K562 (cell line): ENCODE measurements around the gene GYG2. TPM values are rescaled to one million over a fixed set of nuclear protein-coding genes. Genes with fewer than 3 reads are reported as not detected.

Experiments used
- HCFC1 ChIP-seq: IDR thresholded peaks from 2 replicates; pipeline ENCODE4 v1.6.1; 2012; ENCODE audit warnings: low read depth, low read length, improper control_type of control experiment
- HDAC1 ChIP-seq, 2 experiments: fragments of 450-650 bp; IDR thresholded peaks; 2 replicates each; pipeline ENCODE4 v1.6.1; 2016 to 2017; ENCODE audit warnings: inconsistent platforms in 1 of 2, mild to moderate bottlenecking in 1 of 2, moderate library complexity in 1 of 2
- ZFPM2 ChIP-seq: fragments of 250-450 bp; sonication (Bioruptor Pico); IDR thresholded peaks from 2 replicates; pipeline ENCODE4 v1.5.1; 2022; ENCODE audit warnings: mild to moderate bottlenecking
- ZNF76 ChIP-seq: fragments of 250-450 bp; sonication (Bioruptor Pico); IDR thresholded peaks from 2 replicates; pipeline ENCODE4 v1.4.0; 2020; ENCODE audit warnings: mild to moderate bottlenecking, moderate library complexity, borderline replicate concordance
- polyA plus RNA-seq, 8 experiments: library from polyadenylated mRNA; depleted of rRNA in 4 of 8; stranded (reverse) in 5 of 8; unstranded in 3 of 8; fragments of >200 nt; fragmentation: Nextera tagmentation in 2 of 8; fragmentation: Illumina TruSeq in 1 of 8; extraction: Ambion mirVana in 2 of 8; extraction: Trizol in 1 of 8; gene quantifications; 2 replicates each; pipeline versions ENCODE4 v1.2.1 to v1.2.3, GENCODE V29; 2011 to 2014; ENCODE audit warnings: inconsistent platforms in 1 of 8, missing spikeins in 1 of 8
- total RNA-seq, 7 experiments: library from RNA; depleted of rRNA in 6 of 7; stranded (reverse); fragments of >200 nt in 6 of 7; fragmentation: Illumina TruSeq in 2 of 7; extraction: Trizol in 2 of 7; gene quantifications; 2 replicates each; pipeline versions ENCODE4 v1.2.1 to v1.2.3, GENCODE V29; 2011 to 2021; ENCODE audit warnings: low replicate concordance in 1 of 7
- TF ChIP-seq, protein P1 (sequence below): fragments of 250-450 bp; sonication (Bioruptor Pico); IDR thresholded peaks from 2 replicates; pipeline ENCODE4 v1.8.0; 2022; ENCODE audit warnings: inconsistent platforms
- TF ChIP-seq, protein P2 (sequence below): fragments of 250-450 bp; sonication (Bioruptor Pico); IDR thresholded peaks from 2 replicates; pipeline ENCODE4 v1.4.0; 2020; ENCODE audit warnings: mild to moderate bottlenecking
- TF ChIP-seq, protein P3 (sequence below), 2 experiments: IDR thresholded peaks in 1 of 2; conservative IDR thresholded peaks in 1 of 2; 2 replicates each; pipeline ENCODE4 v1.6.1; 2016; ENCODE audit warnings: low read depth in 2 of 2, mild to moderate bottlenecking in 1 of 2, missing compliant biosample characterization in 1 of 2, missing genetic modification characterization in 1 of 2, moderate library complexity in 1 of 2
- TF ChIP-seq, protein P4 (sequence below), 2 experiments: fragments of 450-650 bp; formaldehyde crosslinking in 1 of 2; IDR thresholded peaks; 2 replicates each; pipeline versions ENCODE4 v1.4.0 to v1.6.1; 2014 to 2020; ENCODE audit warnings: mild to moderate bottlenecking in 2 of 2, borderline replicate concordance in 1 of 2, low read depth in 1 of 2

GYG2 gene
- total and polyA plus RNA-seq, 9 of the 15 experiments (the other 6 are each of a cell fraction or from before 2014, with no cell fraction given), result 0.24 to 4.4 (median 2.9) TPM

DNA sequence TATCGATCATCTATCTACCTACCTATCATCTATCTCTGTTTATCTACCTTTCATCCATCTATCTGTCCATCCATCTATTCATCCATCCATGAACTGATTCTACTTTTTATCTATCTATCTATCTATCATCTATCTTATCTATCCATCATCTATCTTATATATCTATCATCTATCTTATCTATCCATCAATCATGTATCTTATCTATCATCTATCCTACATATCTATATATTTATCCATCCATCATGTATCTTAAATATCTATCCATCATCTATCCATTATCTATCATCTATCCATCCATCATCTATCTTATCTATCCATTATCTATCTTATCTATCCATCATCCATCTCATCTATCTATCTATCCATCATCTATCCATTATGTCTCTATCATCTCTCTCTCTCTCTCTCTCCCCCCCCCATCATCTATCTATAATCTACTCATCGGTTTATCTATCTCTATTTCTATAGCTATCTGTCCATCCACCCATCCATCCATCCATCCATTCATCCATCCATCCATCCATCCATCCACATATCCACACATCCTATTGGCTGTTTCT, 79.5 kb downstream of the GYG2 start (continued):
- TF ChIP-seq, protein P1, sequence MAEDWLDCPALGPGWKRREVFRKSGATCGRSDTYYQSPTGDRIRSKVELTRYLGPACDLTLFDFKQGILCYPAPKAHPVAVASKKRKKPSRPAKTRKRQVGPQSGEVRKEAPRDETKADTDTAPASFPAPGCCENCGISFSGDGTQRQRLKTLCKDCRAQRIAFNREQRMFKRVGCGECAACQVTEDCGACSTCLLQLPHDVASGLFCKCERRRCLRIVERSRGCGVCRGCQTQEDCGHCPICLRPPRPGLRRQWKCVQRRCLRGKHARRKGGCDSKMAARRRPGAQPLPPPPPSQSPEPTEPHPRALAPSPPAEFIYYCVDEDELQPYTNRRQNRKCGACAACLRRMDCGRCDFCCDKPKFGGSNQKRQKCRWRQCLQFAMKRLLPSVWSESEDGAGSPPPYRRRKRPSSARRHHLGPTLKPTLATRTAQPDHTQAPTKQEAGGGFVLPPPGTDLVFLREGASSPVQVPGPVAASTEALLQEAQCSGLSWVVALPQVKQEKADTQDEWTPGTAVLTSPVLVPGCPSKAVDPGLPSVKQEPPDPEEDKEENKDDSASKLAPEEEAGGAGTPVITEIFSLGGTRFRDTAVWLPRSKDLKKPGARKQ, result no peak
- TF ChIP-seq, protein P2, sequence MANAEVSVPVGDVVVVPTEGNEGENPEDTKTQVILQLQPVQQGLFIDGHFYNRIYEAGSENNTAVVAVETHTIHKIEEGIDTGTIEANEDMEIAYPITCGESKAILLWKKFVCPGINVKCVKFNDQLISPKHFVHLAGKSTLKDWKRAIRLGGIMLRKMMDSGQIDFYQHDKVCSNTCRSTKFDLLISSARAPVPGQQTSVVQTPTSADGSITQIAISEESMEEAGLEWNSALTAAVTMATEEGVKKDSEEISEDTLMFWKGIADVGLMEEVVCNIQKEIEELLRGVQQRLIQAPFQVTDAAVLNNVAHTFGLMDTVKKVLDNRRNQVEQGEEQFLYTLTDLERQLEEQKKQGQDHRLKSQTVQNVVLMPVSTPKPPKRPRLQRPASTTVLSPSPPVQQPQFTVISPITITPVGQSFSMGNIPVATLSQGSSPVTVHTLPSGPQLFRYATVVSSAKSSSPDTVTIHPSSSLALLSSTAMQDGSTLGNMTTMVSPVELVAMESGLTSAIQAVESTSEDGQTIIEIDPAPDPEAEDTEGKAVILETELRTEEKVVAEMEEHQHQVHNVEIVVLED (CRISPR knock-in tag), result no peak
- no peak for TF ChIP-seq ZNF76 (CRISPR knock-in tag)
- 0 out of 2 replicates have a peak, but pooled peaks have one; percentile 72 for TF ChIP-seq ZFPM2
- TF ChIP-seq HCFC1, result no peak
- TF ChIP-seq, protein P3, sequence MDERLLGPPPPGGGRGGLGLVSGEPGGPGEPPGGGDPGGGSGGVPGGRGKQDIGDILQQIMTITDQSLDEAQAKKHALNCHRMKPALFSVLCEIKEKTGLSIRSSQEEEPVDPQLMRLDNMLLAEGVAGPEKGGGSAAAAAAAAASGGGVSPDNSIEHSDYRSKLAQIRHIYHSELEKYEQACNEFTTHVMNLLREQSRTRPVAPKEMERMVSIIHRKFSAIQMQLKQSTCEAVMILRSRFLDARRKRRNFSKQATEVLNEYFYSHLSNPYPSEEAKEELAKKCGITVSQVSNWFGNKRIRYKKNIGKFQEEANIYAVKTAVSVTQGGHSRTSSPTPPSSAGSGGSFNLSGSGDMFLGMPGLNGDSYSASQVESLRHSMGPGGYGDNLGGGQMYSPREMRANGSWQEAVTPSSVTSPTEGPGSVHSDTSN (CRISPR knock-in tag; IDR thresholded peaks at IDR 0.05; ENCODE audit: low read depth), result no peak
- TF ChIP-seq, protein P3 (tag; conservative IDR thresholded peaks at IDR 0.05; ENCODE audit: low read depth), result peak; percentile 33; the same call in 1 of the 2 replicates
- TF ChIP-seq, protein P4, sequence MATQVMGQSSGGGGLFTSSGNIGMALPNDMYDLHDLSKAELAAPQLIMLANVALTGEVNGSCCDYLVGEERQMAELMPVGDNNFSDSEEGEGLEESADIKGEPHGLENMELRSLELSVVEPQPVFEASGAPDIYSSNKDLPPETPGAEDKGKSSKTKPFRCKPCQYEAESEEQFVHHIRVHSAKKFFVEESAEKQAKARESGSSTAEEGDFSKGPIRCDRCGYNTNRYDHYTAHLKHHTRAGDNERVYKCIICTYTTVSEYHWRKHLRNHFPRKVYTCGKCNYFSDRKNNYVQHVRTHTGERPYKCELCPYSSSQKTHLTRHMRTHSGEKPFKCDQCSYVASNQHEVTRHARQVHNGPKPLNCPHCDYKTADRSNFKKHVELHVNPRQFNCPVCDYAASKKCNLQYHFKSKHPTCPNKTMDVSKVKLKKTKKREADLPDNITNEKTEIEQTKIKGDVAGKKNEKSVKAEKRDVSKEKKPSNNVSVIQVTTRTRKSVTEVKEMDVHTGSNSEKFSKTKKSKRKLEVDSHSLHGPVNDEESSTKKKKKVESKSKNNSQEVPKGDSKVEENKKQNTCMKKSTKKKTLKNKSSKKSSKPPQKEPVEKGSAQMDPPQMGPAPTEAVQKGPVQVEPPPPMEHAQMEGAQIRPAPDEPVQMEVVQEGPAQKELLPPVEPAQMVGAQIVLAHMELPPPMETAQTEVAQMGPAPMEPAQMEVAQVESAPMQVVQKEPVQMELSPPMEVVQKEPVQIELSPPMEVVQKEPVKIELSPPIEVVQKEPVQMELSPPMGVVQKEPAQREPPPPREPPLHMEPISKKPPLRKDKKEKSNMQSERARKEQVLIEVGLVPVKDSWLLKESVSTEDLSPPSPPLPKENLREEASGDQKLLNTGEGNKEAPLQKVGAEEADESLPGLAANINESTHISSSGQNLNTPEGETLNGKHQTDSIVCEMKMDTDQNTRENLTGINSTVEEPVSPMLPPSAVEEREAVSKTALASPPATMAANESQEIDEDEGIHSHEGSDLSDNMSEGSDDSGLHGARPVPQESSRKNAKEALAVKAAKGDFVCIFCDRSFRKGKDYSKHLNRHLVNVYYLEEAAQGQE (IDR thresholded peaks at IDR 0.05; ENCODE audit: borderline replicate concordance), result no peak
- TF ChIP-seq, protein P4 (CRISPR knock-in tag; IDR thresholded peaks at IDR 0.05; ENCODE audit: low read depth), result no peak
- 0 out of 4 replicates have a peak, but pooled peaks of 1 of the 2 experiments have one; percentile 49 for TF ChIP-seq HDAC1 (IDR thresholded peaks at IDR 0.05)
